ENCODE measurements around the gene OR7G2.
A peak's percentile ranks its signal among the peaks of the same experiment; 100 is the strongest.
"Not testable (repeated sequence)": the region's sequence is repeated elsewhere in the genome, so short reads cannot be mapped to it uniquely, and the experiment has no call there.

The OR7G2 gene

GRCh38 chr19:9054765-9055164, 52.5 kb downstream of the OR7G2 start:
- POLR2A ChIA-PET = no interaction called here
- CTCF ChIA-PET = no interaction called here

DNA sequence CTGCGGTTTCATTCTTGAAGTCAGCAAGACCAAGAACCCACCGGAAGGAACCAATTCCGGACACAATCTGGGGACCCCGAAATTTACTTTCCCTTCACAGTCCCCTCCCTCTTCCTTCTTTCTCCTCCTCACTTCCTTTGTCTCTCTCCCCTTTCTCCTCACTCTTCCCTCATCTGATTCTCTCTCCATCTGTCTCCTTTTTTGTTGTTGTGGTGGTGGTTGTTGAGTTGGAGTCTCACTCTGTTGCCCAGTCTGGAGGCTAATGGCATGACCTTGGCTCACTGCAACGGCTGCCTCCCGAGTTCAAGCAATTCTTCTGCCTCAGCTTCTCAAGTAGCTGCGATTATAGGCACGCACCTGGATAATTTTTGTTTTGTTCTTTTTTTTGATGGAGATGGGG, 53.1 kb downstream of the OR7G2 start:
- ChIA-PET POLR2A (no interaction called here), CTCF (no interaction called here)
- no peak for DNase-seq (ENCODE audit: extremely low spot score)
- TF ChIP-seq SP1 (IDR thresholded peaks at IDR 0.05) (no peak), ZNF384 (IDR thresholded peaks at IDR 0.05) (no peak), TARDBP (IDR thresholded peaks at IDR 0.05) (no peak), CTBP1 (IDR thresholded peaks at IDR 0.05; ENCODE audit: borderline replicate concordance) (no peak), SUZ12 (IDR thresholded peaks at IDR 0.05) (no peak), ELF4 (IDR thresholded peaks at IDR 0.05) (no peak), FOXM1 (IDR thresholded peaks at IDR 0.05; ENCODE audit: borderline replicate concordance) (no peak), HDGF (IDR thresholded peaks at IDR 0.05; ENCODE audit: borderline replicate concordance) (no peak), FOXA1 (IDR thresholded peaks at IDR 0.05) (no peak)

More at GRCh38 chr19:9054765-9055164, 52.5 kb downstream of the OR7G2 start:
- no peak for DNase-seq (ENCODE audit: extremely low spot score)
- TF ChIP-seq PKNOX1 (IDR thresholded peaks at IDR 0.05) = peak; percentile 62; the same call in 1 of the 2 replicates
- TF ChIP-seq SUZ12 (IDR thresholded peaks at IDR 0.05) = no peak
- TF ChIP-seq ARNT (IDR thresholded peaks at IDR 0.05) = peak; percentile 94
- TF ChIP-seq ZNF384 (IDR thresholded peaks at IDR 0.05) = peak; percentile 91
- TF ChIP-seq BHLHE40 (IDR thresholded peaks at IDR 0.05; ENCODE audit: borderline replicate concordance) = no peak
- no peak for TF ChIP-seq ELF4 (IDR thresholded peaks at IDR 0.05)
- TF ChIP-seq NFRKB (IDR thresholded peaks at IDR 0.05) = no peak
- no peak for TF ChIP-seq LEF1 (IDR thresholded peaks at IDR 0.05; ENCODE audit: borderline replicate concordance)
- TF ChIP-seq CTBP1 (IDR thresholded peaks at IDR 0.05; ENCODE audit: borderline replicate concordance) = peak; percentile 94
- TF ChIP-seq SP1 (IDR thresholded peaks at IDR 0.05) = no peak
- no peak; the same call in 1 of the 2 replicates for TF ChIP-seq L3MBTL2 (conservative IDR thresholded peaks at IDR 0.05)
- no peak for TF ChIP-seq FOXK2 (IDR thresholded peaks at IDR 0.05)
- TF ChIP-seq HDGF (IDR thresholded peaks at IDR 0.05; ENCODE audit: borderline replicate concordance) = no peak
- no peak; the same call in 1 of the 2 replicates for TF ChIP-seq FOXA1 (IDR thresholded peaks at IDR 0.05)
- TF ChIP-seq FOXM1 (IDR thresholded peaks at IDR 0.05; ENCODE audit: borderline replicate concordance) = no peak
- TF ChIP-seq TARDBP (IDR thresholded peaks at IDR 0.05) = no peak

DNA sequence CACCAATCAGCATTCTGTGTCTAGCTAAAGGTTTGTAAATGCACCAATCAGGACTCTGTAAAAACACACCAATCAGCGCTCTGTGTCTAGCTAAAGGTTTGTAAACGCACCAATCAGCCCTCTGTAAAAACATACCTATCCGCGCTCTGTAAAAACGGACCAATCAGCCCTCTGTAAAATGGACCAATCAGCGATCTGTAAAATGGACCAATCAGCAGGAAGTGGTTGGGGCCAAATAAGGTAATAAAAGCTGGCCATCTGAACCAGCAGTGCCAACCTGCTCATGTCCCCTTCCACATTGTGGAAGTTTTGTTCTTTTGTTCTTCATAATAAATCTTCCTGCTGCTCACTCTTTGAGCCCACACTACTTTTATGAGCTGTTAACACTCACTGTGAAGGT, 53.6 kb downstream of the OR7G2 start:
- POLR2A ChIA-PET; CTCF ChIA-PET; DNase-seq (ENCODE audit: extremely low spot score): not testable (repeated sequence)

DNA sequence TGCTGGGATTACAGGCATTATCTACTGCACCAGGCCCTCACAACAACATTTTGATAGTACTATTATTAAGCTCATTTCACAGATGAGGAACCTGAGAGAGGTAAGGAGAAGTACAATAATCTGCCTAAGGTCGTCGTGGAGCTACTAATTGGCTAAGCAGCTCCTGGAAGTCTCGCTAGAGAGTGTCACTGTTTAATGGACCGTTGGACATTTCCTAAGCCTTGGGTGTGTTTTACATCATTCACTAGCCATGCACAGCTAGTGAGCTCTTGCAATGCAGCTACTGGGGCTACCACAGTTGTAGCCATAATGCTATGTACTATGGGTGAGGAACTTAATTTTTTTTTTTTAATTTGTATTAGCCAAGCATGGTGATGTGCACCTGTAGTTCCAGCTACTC, 54.4 kb downstream of the OR7G2 start:
- TF ChIP-seq FOXK2 (IDR thresholded peaks at IDR 0.05) (no peak), TARDBP (IDR thresholded peaks at IDR 0.05) (no peak), LEF1 (IDR thresholded peaks at IDR 0.05; ENCODE audit: borderline replicate concordance) (no peak), L3MBTL2 (conservative IDR thresholded peaks at IDR 0.05) (no peak), SUZ12 (IDR thresholded peaks at IDR 0.05) (no peak), ARNT (IDR thresholded peaks at IDR 0.05) (no peak), FOXA1 (IDR thresholded peaks at IDR 0.05) (no peak), ELF4 (IDR thresholded peaks at IDR 0.05) (no peak), BHLHE40 (IDR thresholded peaks at IDR 0.05; ENCODE audit: borderline replicate concordance) (no peak), HDGF (IDR thresholded peaks at IDR 0.05; ENCODE audit: borderline replicate concordance) (no peak), FOXM1 (IDR thresholded peaks at IDR 0.05; ENCODE audit: borderline replicate concordance) (no peak), ZNF384 (IDR thresholded peaks at IDR 0.05) (no peak), PKNOX1 (IDR thresholded peaks at IDR 0.05) (no peak), CTBP1 (IDR thresholded peaks at IDR 0.05; ENCODE audit: borderline replicate concordance) (no peak), NFRKB (IDR thresholded peaks at IDR 0.05) (no peak), SP1 (IDR thresholded peaks at IDR 0.05) (no peak)
- no peak for DNase-seq (ENCODE audit: extremely low spot score)
- ChIA-PET CTCF (no interaction called here), POLR2A (no interaction called here)
